Duodenal mucosa (tissue), 2 donors: Measurements from ENCODE around the gene PLA2G3.

Experiments
- H3K27ac ChIP-seq: one replicate; pipeline ENCODE4 v1.7.0; 2013; ENCODE audit warnings: low read depth, low read length
- H3K27me3 ChIP-seq, 2 donors: one replicate each; pipeline ENCODE4 v1.7.0; 2013; ENCODE audit warnings: low read length in 2 of 2, control low read depth in 1 of 2; ENCODE audit not compliant: insufficient read depth in 2 of 2, control insufficient read depth in 1 of 2
- H3K36me3 ChIP-seq, 2 donors: one replicate each; pipeline ENCODE4 v1.7.0; 2013; ENCODE audit warnings: low read length in 2 of 2, control low read depth in 1 of 2; ENCODE audit not compliant: insufficient read depth in 2 of 2, control insufficient read depth in 1 of 2
- H3K4me1 ChIP-seq, 2 donors: one replicate each; pipeline ENCODE4 v1.7.0; 2013; ENCODE audit warnings: low read length in 2 of 2, control low read depth in 1 of 2; ENCODE audit not compliant: insufficient read depth in 2 of 2, control insufficient read depth in 1 of 2
- H3K4me3 ChIP-seq, 2 donors: one replicate each; pipeline ENCODE4 v1.7.0; 2013; ENCODE audit warnings: low read length in 2 of 2, low read depth in 1 of 2
- H3K9ac ChIP-seq, 2 donors: one replicate each; pipeline ENCODE4 v1.7.0; 2013; ENCODE audit warnings: low read length in 2 of 2, low read depth in 1 of 2
- H3K9me3 ChIP-seq, 2 donors: one replicate each; pipeline ENCODE4 v1.7.0; 2013; ENCODE audit warnings: low read length in 2 of 2, control low read depth in 1 of 2; ENCODE audit not compliant: control insufficient read depth in 1 of 2

The PLA2G3 gene

GRCh38 chr22:31089160-31090100, 50.9 kb downstream of the PLA2G3 start:
- no peak overlapping the region for H3K9ac ChIP-seq
- no peak overlapping the region for H3K4me3 ChIP-seq
- peaks cover 15 to 19% of the 10 kb centered on the region in 2 donors for H3K4me1 ChIP-seq
- H3K27ac ChIP-seq = peak overlapping the region; percentile 15
- peaks cover 19 to 59% of the 10 kb centered on the region in 2 donors for H3K36me3 ChIP-seq
- no peaks in the 10 kb centered on the region for H3K9me3 ChIP-seq
- H3K27me3 ChIP-seq = no peaks in the 10 kb centered on the region

- Histone ChIP-seq H3K9me3 (no peaks in the 10 kb centered on the region), H3K27ac (peak overlapping the region; percentile 33), H3K4me3 (no peak overlapping the region), H3K9ac (no peak overlapping the region), H3K4me1 (peaks cover 25 to 29% of the 10 kb centered on the region in 2 donors), H3K36me3 (peaks cover 19 to 56% of the 10 kb centered on the region in 2 donors), H3K27me3 (no peaks in the 10 kb centered on the region)
Measured at GRCh38 chr22:31088233-31088986, 51.9 kb downstream of the PLA2G3 start.

- Histone ChIP-seq H3K36me3 (peaks cover 19 to 53% of the 10 kb centered on the region in 2 donors), H3K4me1 (peaks cover 31 to 36% of the 10 kb centered on the region in 2 donors), H3K9ac (no peak overlapping the region), H3K27ac (no peak overlapping the region), H3K9me3 (no peaks in the 10 kb centered on the region), H3K27me3 (no peaks in the 10 kb centered on the region), H3K4me3 (no peak overlapping the region)
Measured at GRCh38 chr22:31087744-31088215, 52.5 kb downstream of the PLA2G3 start.

DNA sequence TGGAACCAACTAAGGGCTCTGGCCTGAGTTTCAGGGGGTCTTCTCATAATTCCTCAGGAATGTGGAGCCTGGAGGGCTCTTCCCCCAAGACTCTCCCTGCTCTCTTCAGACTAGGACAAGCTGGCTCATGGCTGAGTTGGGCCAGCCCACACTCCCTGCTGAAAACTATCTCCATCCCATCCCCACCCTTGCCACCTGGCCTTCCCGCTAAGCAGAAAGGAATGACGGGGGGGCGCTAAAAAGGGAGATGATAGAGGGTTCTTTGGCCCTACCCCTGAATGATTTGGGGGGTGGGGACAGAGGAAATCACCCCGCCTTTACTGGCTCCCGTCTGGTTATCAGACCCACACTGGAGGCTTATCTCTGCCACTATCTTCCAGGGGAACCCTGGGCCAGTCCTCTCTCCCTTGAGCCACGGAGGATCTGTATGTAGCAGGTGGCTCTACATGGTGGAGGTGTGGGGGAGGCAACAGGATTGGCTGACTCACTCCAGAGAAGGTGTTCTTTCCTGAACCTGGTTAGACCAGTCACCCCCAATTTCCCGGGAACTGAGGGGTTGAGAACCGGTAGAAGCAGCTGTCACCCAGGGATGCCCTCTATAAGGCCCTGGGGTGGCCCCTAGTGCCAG, 53.5 kb downstream of the PLA2G3 start:
- Histone ChIP-seq H3K36me3 (peaks cover 13 to 44% of the 10 kb centered on the region in 2 donors), H3K27ac (no peak overlapping the region), H3K4me3 (no peak overlapping the region), H3K27me3 (no peaks in the 10 kb centered on the region), H3K9ac (no peak overlapping the region), H3K4me1 (peaks cover 41 to 44% of the 10 kb centered on the region in 2 donors), H3K9me3 (no peaks in the 10 kb centered on the region)

GRCh38 chr22:31085928-31086327, 54.4 kb downstream of the PLA2G3 start:
- Histone ChIP-seq H3K4me1 (peaks cover 45 to 47% of the 10 kb centered on the region in 2 donors), H3K9ac (peak overlapping the region in 1 of 2 donors; percentile 76), H3K9me3 (no peaks in the 10 kb centered on the region), H3K27me3 (no peaks in the 10 kb centered on the region), H3K27ac (peak overlapping the region; percentile 89), H3K4me3 (no peak overlapping the region), H3K36me3 (peaks cover 7 to 36% of the 10 kb centered on the region in 2 donors)

DNA sequence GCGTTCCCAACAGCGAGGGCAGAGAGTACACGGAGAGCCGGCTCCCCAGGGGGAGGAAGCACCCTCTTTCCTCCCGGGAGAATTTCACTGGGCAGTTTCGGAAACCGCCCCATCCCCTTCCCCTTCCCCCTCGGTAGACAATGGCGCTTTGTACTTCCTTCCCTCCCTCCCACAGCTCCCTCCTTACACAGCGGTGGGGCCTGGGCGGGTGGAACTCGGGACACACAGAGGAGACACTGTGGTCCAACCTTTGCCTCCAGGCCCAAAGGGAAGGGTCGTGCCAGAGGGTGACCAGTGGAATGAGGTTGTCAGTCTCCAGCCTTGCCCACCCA, 54.8 kb downstream of the PLA2G3 start:
- no peaks in the 10 kb centered on the region for H3K9me3 ChIP-seq
- H3K4me1 ChIP-seq = peaks cover 47 to 50% of the 10 kb centered on the region in 2 donors
- peaks cover 7 to 31% of the 10 kb centered on the region in 2 donors for H3K36me3 ChIP-seq
- H3K27me3 ChIP-seq = no peaks in the 10 kb centered on the region
- H3K9ac ChIP-seq = peak overlapping the region; percentile 76 to 94
- H3K27ac ChIP-seq = peak overlapping the region; percentile 89
- peak overlapping the region; percentile 87 to 93 for H3K4me3 ChIP-seq

GRCh38 chr22:31084811-31085492, 55.4 kb downstream of the PLA2G3 start:
- Histone ChIP-seq H3K4me3 (peak overlapping the region; percentile 87 to 93), H3K9me3 (no peaks in the 10 kb centered on the region), H3K27me3 (no peaks in the 10 kb centered on the region), H3K36me3 (peaks cover 7 to 28% of the 10 kb centered on the region in 2 donors), H3K4me1 (peaks cover 51 to 55% of the 10 kb centered on the region in 2 donors), H3K9ac (peak overlapping the region; percentile 76 to 94), H3K27ac (peak overlapping the region; percentile 89)
